NCI-H524 (cell line): ENCODE data around the gene RDX.
"Not testable (repeated sequence)": the region's sequence is repeated elsewhere in the genome, so short reads cannot be mapped to it uniquely, and the experiment has no call there.

ENCODE experiments used
- DNase-seq, 2 experiments: peaks; one replicate each; lab custom pipeline; 2025; lab: John Stamatoyannopoulos, UW

Gene RDX

DNA sequence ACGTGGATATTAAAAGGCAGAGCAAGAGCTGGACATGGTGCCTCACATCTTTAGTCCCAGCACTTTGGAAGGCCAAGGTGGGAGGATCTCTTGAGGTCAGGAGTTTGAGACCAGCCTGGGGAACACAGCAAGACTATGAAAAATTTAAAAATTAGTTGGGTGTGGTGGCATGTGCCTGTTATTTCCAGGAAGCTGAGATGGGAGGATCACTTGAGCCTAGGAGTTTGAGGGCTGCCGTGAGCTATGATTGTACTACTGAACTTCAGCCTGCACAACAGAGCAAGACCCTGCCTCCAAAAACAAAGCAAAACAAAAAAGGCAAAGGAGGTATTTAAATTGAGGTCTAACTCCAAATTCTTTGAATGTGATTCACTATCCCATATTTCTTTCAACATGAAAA is 23.5 kb downstream of the RDX start:
- no peak for DNase-seq

DNA sequence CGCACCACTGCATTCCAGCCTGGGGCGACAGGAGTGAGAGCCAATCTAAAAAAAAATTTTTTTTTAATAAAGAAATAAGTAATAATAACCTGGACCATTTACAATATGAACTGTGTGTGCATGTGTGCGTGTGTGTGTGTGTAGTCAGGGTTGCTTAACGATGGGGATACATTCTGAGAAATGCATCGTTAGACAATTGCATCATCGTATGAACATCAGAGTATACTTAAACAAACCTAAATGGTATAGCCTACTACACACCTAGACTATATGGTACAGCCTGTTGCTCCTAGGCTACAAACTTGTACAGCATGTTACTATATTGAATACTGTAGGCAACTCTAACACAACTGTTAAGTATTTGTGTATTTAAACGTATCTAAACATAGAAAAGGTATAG is 26.4 kb downstream of the RDX start:
- no peak for DNase-seq

DNA sequence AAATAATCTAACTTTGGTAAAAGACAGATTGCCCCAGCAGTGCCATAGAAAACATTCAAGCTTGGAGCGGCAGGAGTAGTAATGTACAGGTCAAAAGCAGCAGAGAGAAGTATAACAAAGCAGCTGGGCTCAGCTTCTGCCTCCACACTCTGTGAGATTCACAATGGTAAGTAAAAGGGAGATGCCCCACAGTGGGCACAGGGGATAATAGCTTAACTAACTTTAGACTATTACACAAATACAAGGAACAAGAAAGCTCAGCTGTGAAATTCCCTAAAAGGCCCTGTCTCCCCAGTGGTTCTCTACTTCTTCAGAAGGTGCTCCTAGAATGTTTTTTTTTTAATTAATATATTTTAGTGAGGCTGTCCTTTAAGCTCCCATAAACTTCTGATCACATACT is 28.0 kb downstream of the RDX start:
- no peak for DNase-seq

GRCh38 chr11:110262072-110262403 is 34.4 kb downstream of the RDX start:
- DNase-seq, result no peak

DNA sequence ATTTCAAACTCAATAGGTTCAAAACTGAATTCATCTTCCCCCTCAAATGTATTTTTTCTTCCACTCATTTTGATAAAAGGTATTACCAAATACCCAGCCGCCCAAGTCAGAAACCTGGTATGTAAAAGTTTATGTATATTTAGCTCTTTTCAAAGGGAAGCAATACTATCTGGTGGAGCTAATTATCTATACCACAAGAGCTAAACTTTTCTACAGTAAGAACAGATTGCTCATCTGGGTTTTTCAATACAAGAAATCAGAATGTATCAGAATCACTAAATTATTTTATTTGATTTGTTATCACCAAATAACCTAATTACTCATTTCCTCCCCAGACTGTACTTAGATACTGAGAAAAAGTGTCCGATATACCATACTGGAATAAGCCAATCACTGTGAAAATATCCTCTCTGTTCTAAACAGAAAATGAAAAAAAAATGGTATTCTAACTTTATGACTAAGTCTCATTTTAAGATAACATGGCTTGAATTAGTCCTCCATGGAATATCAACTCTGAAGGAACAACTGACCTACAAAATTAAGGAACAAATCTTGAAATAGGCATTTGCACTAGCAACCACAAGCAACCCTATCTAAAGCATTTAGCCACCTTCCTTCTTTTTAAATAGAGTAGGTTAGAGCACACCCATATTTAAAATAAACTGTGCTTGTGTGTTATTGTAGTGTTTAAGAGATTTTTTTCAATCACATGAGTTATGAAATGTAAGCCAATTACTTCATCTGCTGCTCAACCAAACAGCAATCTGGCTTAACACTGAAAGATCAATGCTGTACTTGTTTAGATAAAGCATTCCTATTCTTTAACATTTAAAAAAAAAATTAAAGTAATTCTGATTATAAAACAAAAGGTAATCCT is 35.0 kb downstream of the RDX start:
- DNase-seq, result no peak

GRCh38 chr11:110253525-110253924 is 42.9 kb downstream of the RDX start:
- no peak for DNase-seq

DNA sequence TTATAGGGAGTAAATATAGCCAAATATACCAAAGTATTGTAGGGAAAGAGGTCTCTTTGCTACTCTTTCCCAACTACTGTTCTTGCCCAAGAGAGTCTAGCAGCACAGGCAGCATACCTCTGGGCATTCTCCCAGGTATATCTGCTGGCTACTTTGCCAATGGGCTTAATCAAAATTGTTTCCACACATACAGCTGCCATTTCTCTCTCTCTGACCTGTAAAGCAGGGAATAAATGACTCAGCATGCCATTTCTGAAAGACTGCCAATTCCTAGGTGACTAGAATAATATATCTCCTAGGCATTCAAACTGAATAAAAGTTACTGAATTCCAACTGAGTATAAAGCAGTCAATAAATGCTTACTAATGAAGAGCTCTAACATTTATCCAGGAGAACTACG is 44.6 kb downstream of the RDX start:
- DNase-seq, result no peak

- DNase-seq, result no peak
Observed at GRCh38 chr11:110250168-110250567, 46.2 kb downstream of the RDX start.

GRCh38 chr11:110249766-110250165 is 46.6 kb downstream of the RDX start:
- no peak for DNase-seq

- no peak for DNase-seq
Observed at GRCh38 chr11:110249066-110249465, 47.3 kb downstream of the RDX start.

DNA sequence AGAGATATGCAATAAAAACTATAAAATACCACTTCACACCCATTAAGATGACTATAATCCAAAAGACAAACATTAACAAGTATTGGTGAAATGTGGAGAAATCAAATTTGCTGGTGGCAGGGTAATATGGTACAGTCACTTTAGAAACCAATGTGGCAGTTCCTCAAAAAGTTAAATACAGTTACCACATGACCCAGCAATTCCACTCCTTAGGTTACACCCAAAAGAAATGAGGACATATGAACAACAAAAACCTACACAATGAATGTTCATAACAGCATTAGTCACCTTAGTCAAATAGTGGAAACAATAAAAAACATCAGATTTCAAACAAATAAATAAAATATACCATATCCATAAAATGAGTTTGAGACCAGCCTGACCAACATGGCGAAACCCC is 52.6 kb downstream of the RDX start:
- no peak for DNase-seq

- DNase-seq, result no peak
Observed at GRCh38 chr11:110242746-110243145, 53.7 kb downstream of the RDX start.

DNA sequence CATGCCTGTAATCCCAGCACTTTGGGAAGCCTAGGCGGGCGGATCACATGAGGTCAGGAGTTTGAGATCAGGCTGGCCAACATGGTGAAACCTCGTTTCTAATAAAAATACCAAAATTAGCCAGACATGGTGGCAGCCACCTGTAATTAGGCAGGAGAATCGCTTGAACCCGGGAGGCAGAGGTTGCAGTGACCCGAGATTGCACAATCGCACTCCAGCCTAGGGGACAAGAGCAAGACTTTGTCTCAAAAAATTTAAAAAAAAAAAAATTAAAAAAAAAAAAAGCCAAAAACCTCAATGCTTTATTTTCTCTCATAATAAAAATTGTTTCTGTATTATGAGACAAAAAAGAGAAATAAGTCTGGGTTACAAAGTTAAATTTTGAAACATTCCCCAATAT is 54.2 kb downstream of the RDX start:
- no peak for DNase-seq

GRCh38 chr11:110235966-110236365 is 60.4 kb downstream of the RDX start:
- DNase-seq, result no peak

- no peak for DNase-seq
Observed at GRCh38 chr11:110230377-110230776, 66.0 kb downstream of the RDX start.

DNA sequence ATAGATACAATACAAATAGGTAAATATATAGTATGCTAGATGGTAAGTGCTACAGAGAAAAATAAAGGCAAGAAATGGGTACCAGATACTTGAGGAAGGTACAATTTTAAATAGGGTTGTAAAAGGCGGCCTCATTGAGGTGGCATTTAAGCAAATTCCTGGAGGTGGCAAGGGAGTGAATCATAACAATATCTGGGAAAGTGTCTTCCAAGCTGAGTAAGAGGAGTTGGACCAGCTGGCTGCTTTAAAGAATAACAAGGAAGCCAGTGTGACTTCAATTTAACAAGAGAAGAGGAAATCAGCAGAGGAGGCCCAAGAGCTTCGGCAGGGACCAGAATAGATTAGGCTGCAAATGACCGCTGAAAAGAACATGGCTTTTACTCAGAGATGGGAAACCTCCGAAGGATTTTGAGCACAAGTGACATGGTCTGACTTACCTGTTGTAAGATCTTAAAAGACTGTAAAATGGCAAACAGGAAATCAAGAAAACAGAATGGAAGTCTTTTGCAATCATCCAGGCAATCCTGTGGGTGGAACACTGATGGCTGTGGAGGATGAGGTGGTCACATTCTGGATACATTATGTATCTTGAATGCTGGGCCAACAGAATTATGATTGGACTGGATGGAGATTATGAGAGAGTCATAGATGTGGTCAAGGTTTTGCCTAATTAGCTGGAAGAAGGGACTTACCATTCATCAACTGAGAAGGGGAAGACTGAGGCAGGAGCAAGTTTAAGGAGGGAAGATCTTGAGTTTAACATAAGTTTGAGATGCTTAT is 77.2 kb downstream of the RDX start:
- DNase-seq, result no peak

DNA sequence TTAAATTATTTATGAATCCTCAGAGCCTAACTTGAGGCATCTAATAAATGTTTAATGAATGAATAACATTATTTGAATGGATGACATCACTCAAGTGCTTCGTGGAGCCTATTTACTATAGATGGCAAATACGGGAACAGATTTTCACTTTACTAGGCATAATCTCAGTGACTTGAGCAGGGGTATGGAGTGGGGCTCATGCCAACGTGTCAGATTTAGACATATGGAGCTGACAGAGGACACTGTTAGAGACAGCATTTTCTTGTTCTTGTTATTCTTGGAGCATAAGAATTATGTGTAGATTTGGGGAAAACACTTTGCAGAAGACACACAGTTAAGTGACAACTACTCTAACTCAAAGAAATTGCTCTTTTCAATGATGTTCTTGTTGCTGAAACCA is 78.5 kb downstream of the RDX start:
- no peak for DNase-seq

DNA sequence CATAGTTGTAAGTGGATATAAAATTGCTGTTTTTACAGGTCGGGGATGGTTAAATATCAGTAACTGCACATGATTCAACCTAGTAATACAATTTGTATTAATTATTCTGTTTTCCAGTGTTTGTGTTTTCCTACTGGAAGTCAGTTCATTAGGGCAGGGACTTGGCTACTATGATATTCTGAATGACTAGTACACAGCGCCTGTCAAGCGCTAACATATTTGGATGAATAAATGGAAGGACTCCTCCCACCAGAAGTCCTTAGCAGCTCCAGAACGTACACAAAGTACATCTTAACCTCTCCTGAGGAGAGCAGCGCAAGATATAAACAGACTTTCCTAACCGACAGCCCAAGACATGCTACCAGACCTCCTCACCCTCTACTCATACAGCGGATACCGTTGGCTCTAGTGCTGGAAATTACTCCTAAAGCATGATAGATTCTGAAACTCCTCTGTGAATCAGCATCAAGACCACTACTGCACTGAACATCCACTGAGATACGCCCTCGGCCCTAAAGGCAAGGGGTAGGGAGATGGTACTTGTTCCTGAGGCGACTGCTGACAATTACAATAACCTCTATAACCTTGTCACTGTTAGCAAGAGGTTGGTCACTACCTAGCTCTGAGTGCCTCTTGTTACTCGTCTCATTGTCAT is 79.1 kb downstream of the RDX start:
- no peak for DNase-seq

DNA sequence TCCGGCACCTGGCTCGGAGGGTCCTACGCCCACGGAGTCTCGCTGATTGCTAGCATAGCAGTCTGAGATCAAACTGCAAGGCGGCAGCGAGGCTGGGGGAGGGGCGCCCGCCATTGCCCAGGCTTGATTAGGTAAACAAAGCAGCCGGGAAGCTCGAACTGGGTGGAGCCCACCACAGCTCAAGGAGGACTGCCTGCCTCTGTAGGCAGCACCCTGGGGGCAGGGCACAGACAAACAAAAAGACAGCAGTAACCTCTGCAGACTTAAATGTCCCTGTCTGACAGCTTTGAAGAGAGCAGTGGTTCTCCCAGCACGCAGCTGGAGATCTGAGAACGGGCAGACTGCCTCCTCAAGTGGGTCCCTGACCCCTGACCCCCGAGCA is 87.1 kb downstream of the RDX start:
- DNase-seq, result not testable (repeated sequence)

DNA sequence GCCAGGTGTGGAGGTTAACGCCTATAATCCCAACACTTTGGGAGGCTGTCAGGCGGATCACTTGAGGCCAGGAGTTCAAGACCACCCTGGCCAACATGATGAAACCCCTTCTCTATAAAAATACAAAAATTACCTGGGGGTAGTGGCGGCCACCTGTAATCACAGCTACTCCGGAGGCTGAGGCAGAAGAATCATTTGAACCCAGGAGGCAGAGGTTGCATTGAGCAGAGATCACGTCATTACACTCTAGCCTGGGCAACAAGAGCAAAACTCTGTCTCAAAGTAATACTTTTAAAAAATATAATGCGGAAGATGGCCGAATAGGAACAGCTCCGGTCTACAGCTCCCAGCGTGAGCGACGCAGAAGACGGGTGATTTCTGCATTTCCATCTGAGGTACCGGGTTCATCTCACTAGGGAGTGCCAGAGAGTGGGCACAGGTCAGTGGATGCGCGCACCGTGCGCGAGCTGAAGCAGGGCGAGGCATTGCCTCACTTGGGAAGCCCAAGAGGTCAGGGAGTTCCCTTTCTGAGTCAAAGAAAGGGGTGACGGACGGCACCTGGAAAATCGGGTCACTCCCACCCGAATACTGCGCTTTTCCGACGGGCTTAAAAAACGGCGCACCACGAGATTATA is 87.6 kb downstream of the RDX start:
- not testable (repeated sequence) for DNase-seq

DNA sequence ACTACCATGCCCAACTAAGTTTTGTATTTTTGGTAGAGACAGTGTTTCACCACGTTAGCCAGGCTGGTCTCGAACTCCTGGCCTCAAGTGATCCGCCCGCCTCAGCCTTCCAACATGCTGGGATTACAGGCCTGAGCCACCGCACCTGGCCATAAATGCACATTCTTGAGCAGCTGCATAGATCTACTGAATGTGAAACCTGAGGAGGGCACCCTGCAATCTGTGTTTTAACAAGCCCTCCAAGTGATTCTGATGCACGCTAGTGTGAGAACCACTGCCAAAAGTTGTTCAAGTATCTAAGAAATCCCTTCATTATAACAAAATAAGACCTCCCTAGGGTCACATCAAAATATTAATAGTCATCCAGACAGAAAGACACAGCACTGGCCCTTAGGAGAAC is 89.3 kb downstream of the RDX start:
- peak; percentile 7 to 20 for DNase-seq

DNA sequence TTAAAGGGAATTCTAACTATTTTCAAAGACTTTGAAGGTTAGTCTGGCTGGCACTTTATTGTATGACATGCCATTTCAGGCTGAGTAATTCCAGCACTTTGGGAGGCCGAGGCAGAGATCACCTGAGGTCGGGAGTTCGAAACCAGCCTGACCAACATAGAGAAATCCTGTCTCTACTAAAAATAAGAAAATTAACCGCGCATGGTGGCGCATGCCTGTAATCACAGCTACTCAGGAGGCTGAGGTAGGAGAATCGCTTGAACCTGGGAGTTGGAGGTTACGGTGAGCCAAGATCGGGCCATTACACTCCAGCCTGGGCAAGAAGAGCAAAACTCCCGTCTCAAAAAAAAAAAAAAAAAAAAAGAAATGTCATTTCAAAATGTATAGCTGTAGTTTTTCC is 95.6 kb downstream of the RDX start:
- no peak for DNase-seq

DNA sequence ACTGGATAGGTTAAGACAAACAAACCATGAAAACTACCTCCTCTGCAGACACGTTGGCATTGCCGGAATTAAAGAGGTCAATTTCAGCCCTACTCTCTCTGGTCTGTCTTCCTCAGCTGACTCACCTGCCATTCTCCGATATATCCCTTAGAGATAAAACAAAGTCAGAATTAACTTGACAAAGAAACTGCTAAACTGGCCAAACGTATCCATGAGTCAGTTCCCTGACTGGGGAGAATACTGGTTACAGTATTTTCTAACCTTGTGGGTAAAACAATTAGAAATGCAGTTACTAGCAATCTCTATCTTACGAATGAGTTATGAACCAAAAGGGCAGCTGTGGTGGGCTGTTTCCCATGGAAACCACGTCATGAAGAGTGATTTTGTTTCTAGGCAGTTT is 96.2 kb downstream of the RDX start:
- DNase-seq, result no peak
